Naive thymus-derived CD4-positive, alpha-beta T cell (primary cell): ENCODE measurements around the gene TMED4. TPM values are rescaled to one million over a fixed set of nuclear protein-coding genes. Genes with fewer than 3 reads are reported as not detected.
"Not testable (repeated sequence)": the region's sequence is repeated elsewhere in the genome, so short reads cannot be mapped to it uniquely, and the experiment has no call there.

Source experiments
- ATAC-seq: fragments of 150-1000 bp; cut with Tn5 transposase; 2 replicates; pipeline ENCODE4 v1.10.0; 2021; ENCODE audit warnings: mild to moderate bottlenecking, moderate library complexity
- CTCF ChIA-PET: fragments of 350-600 bp; sonication (Branson Sonifier 250); formaldehyde crosslinking; loops from one replicate; lab custom pipeline; 2021; ENCODE audit warnings: antibody characterized with exemption; lab: Charles Lee
- POLR2A ChIA-PET: fragments of 350-600 bp; sonication (Branson Sonifier 250); formaldehyde crosslinking; loops from one replicate; lab custom pipeline; 2021; ENCODE audit warnings: antibody characterized with exemption, inconsistent platforms; lab: Charles Lee
- DNase-seq, 9 donors: peaks; one replicate each; pipeline versions ENCODE4 v3.0.0 to v3.0.0-alpha.2; 2020 to 2022; ENCODE audit warnings: mixed read lengths in 1 of 9
- H3K27ac ChIP-seq: one replicate; pipeline ENCODE4 v1.7.0; 2013; ENCODE audit warnings: mild to moderate bottlenecking, low read depth, low read length, moderate library complexity
- H3K27me3 ChIP-seq, 2 donors: one replicate each; pipeline ENCODE4 v1.7.0; 2013; ENCODE audit warnings: low read length in 2 of 2, mild to moderate bottlenecking in 2 of 2, moderate library complexity in 2 of 2; ENCODE audit not compliant: control insufficient read depth in 2 of 2, insufficient read depth in 2 of 2
- H3K36me3 ChIP-seq, 3 experiments: 1 replicate in 2 of 3; 2 replicates in 1 of 3; pipeline ENCODE4 v1.7.0; 2013; ENCODE audit warnings: low read length in 3 of 3, mild to moderate bottlenecking in 3 of 3, moderate library complexity in 1 of 3; ENCODE audit not compliant: insufficient read depth in 3 of 3, control insufficient read depth in 2 of 3
- H3K4me1 ChIP-seq, 2 donors: one replicate each; pipeline ENCODE4 v1.7.0; 2013; ENCODE audit warnings: low read length in 2 of 2, mild to moderate bottlenecking in 2 of 2, moderate library complexity in 1 of 2; ENCODE audit not compliant: control insufficient read depth in 2 of 2, insufficient read depth in 2 of 2
- H3K4me3 ChIP-seq: 2 replicates; pipeline ENCODE4 v1.7.0; 2013; ENCODE audit warnings: mild to moderate bottlenecking, low read length
- H3K9me3 ChIP-seq, 3 experiments: 1 replicate in 2 of 3; 2 replicates in 1 of 3; pipeline ENCODE4 v1.7.0; 2013; ENCODE audit warnings: low read length in 3 of 3; ENCODE audit not compliant: control insufficient read depth in 2 of 3
- H3K27ac Mint-ChIP-seq, 9 donors: one replicate each; pipeline ENCODE4 v1.8.0; 2020 to 2022; ENCODE audit warnings: mixed read lengths in 9 of 9, mild to moderate bottlenecking in 8 of 9, moderate library complexity in 5 of 9, inconsistent platforms in 2 of 9
- H3K27me3 Mint-ChIP-seq, 5 donors: one replicate each; pipeline ENCODE4 v1.8.0; 2021 to 2022; ENCODE audit warnings: mixed read lengths in 5 of 5, mild to moderate bottlenecking in 1 of 5
- H3K36me3 Mint-ChIP-seq, 5 donors: one replicate each; pipeline ENCODE4 v1.8.0; 2020 to 2022; ENCODE audit warnings: mixed read lengths in 5 of 5, mild to moderate bottlenecking in 3 of 5, inconsistent platforms in 1 of 5
- H3K4me1 Mint-ChIP-seq, 7 donors: one replicate each; pipeline ENCODE4 v1.8.0; 2020 to 2022; ENCODE audit warnings: mixed read lengths in 7 of 7, mild to moderate bottlenecking in 3 of 7, inconsistent platforms in 1 of 7
- H3K4me3 Mint-ChIP-seq, 10 donors: one replicate each; pipeline ENCODE4 v1.8.0; 2020 to 2022; ENCODE audit warnings: mild to moderate bottlenecking in 10 of 10, mixed read lengths in 10 of 10, moderate library complexity in 6 of 10, inconsistent platforms in 2 of 10
- H3K9me3 Mint-ChIP-seq, 11 donors: one replicate each; pipeline ENCODE4 v1.8.0; 2020 to 2022; ENCODE audit warnings: mixed read lengths in 11 of 11, mild to moderate bottlenecking in 4 of 11, inconsistent platforms in 1 of 11, moderate library complexity in 1 of 11
- intact Hi-C, 2 donors: fragments of 100-400 bp; cut with micrococcal nuclease; formaldehyde crosslinking; loops; one replicate each; pipeline ENCODE4 v1.15.1; 2023
- polyA plus RNA-seq, 2 donors: library from polyadenylated mRNA; unstranded; fragments of 300-500 nt; fragmentation: Illumina TruSeq; gene quantifications; one replicate each; pipeline ENCODE4 v1.2.3, GENCODE V29; 2021
- total RNA-seq, 6 experiments: library from RNA in 5 of 6; stranded (reverse) in 5 of 6; gene quantifications; 1 replicate in 5 of 6; 2 replicates in 1 of 6; pipeline ENCODE4 v1.2.3 and lab custom pipeline; 2021 to 2026

Gene TMED4
- total and polyA plus RNA-seq, 7 experiments from 2014 or later = 61.6 to 98.5 (median 93.7) TPM

- Mint-ChIP-seq H3K9me3 (no peaks in the 10 kb centered on the region), H3K27ac (peak overlapping the region in 3 of 9 donors; percentile 12 to 55 (median 26)), H3K27me3 (no peaks in the 10 kb centered on the region), H3K4me1 (peaks cover 3 to 20% (median 11%) of the 10 kb centered on the region in 7 donors), H3K4me3 (no peak overlapping the region), H3K36me3 (peaks cover 0 to 20% (median 7%) of the 10 kb centered on the region in 5 donors)
- CTCF ChIA-PET = no interaction called here
- POLR2A ChIA-PET = no interaction called here
- H3K27ac ChIP-seq = no peak overlapping the region
- H3K9me3 ChIP-seq = no peaks in the 10 kb centered on the region
- no peak overlapping the region for H3K4me3 ChIP-seq
- peaks cover 0 to 45% (median 12%) of the 10 kb centered on the region in 3 experiments for H3K36me3 ChIP-seq
- ATAC-seq (no peak), DNase-seq (no peak)
- no peaks in the 10 kb centered on the region for H3K4me1 ChIP-seq
- no peaks in the 10 kb centered on the region for H3K27me3 ChIP-seq
- intact Hi-C loops = no loop called here
Observed at GRCh38 chr7:44563171-44563679, 18.8 kb downstream of the TMED4 start.

- POLR2A ChIA-PET = not testable (repeated sequence)
Observed at GRCh38 chr7:44562622-44562962, 19.4 kb downstream of the TMED4 start.

GRCh38 chr7:44561962-44562621 is 19.9 kb downstream of the TMED4 start:
- POLR2A ChIA-PET = no interaction called here
- CTCF ChIA-PET = interaction anchor here (0.7 kb wide), 1 partner anchor 33 kb away, joined by 4 read pairs; no protein-coding TSS in a partner anchor
- Histone ChIP-seq H3K27me3 (no peaks in the 10 kb centered on the region), H3K36me3 (peaks cover 0 to 33% (median 5%) of the 10 kb centered on the region in 3 experiments), H3K9me3 (no peaks in the 10 kb centered on the region), H3K27ac (no peak overlapping the region), H3K4me1 (no peaks in the 10 kb centered on the region), H3K4me3 (no peak overlapping the region)
- intact Hi-C loops = no loop called here
- H3K27ac Mint-ChIP-seq = peak overlapping the region in 1 of 9 donors; percentile 84
- H3K4me3 Mint-ChIP-seq = no peak overlapping the region
- DNase-seq = no peak
- ATAC-seq = no peak
- no peaks in the 10 kb centered on the region for H3K9me3 Mint-ChIP-seq
- peaks cover 1 to 18% (median 7%) of the 10 kb centered on the region in 7 donors for H3K4me1 Mint-ChIP-seq
- no peaks in the 10 kb centered on the region for H3K27me3 Mint-ChIP-seq
- H3K36me3 Mint-ChIP-seq = peaks cover 0 to 12% (median 4%) of the 10 kb centered on the region in 5 donors

More at GRCh38 chr7:44562622-44562962, 19.4 kb downstream of the TMED4 start:
- H3K4me1 Mint-ChIP-seq = peaks cover 3 to 20% (median 8%) of the 10 kb centered on the region in 7 donors
- H3K4me3 ChIP-seq, H3K27ac ChIP-seq, ATAC-seq, H3K4me1 ChIP-seq, H3K4me3 Mint-ChIP-seq, H3K27me3 Mint-ChIP-seq, H3K9me3 Mint-ChIP-seq, H3K9me3 ChIP-seq, DNase-seq, H3K27me3 ChIP-seq, intact Hi-C loops: not testable (repeated sequence)
- peak overlapping the region in 3 of 9 donors; percentile 12 to 84 (median 55) for H3K27ac Mint-ChIP-seq
- CTCF ChIA-PET = interaction anchor here (0.7 kb wide), 1 partner anchor 32 kb away, joined by 4 read pairs; no protein-coding TSS in a partner anchor
- H3K36me3 ChIP-seq = peaks cover 0 to 38% (median 5%) of the 10 kb centered on the region in 3 experiments
- H3K36me3 Mint-ChIP-seq = peaks cover 0 to 14% (median 6%) of the 10 kb centered on the region in 5 donors

- Mint-ChIP-seq H3K4me3 (no peak overlapping the region), H3K36me3 (peaks cover 0 to 10% (median 4%) of the 10 kb centered on the region in 5 donors), H3K4me1 (peaks cover 0 to 17% (median 7%) of the 10 kb centered on the region in 7 donors), H3K9me3 (no peaks in the 10 kb centered on the region), H3K27me3 (no peaks in the 10 kb centered on the region), H3K27ac (peak overlapping the region in 2 of 9 donors; percentile 23 to 39)
- CTCF ChIA-PET = no interaction called here
- intact Hi-C loops = no loop called here
- Histone ChIP-seq H3K36me3 (peaks cover 0 to 28% (median 5%) of the 10 kb centered on the region in 3 experiments), H3K4me3 (no peak overlapping the region), H3K27ac (no peak overlapping the region), H3K27me3 (no peaks in the 10 kb centered on the region), H3K4me1 (no peaks in the 10 kb centered on the region), H3K9me3 (no peaks in the 10 kb centered on the region)
- ATAC-seq = no peak
- POLR2A ChIA-PET = interaction anchor here (0.8 to 2.0 kb wide), 2 partner anchors 12 to 20 kb away, joined by 3 to 8 read pairs; partner anchors contain the start of gene DDX56
- no peak for DNase-seq
Observed at GRCh38 chr7:44561481-44561880, 20.6 kb downstream of the TMED4 start.

GRCh38 chr7:44559485-44559884 is 22.5 kb downstream of the TMED4 start:
- no peaks in the 10 kb centered on the region for H3K4me1 ChIP-seq
- intact Hi-C loops = no loop called here
- no peak for DNase-seq
- ChIA-PET CTCF (no interaction called here), POLR2A (interaction anchor here (2.0 kb wide), 1 partner anchor 14 kb away, joined by 8 read pairs; the partner anchor contains the start of gene DDX56)
- no peaks in the 10 kb centered on the region for H3K9me3 ChIP-seq
- Mint-ChIP-seq H3K4me1 (peaks cover 0 to 2% (median 0%) of the 10 kb centered on the region in 7 donors), H3K36me3 (peaks cover 0 to 5% (median 0%) of the 10 kb centered on the region in 5 donors), H3K9me3 (no peaks in the 10 kb centered on the region), H3K27me3 (no peaks in the 10 kb centered on the region), H3K4me3 (no peak overlapping the region), H3K27ac (peak overlapping the region in 5 of 9 donors; percentile 24 to 71 (median 36))
- H3K4me3 ChIP-seq = no peak overlapping the region
- no peaks in the 10 kb centered on the region for H3K27me3 ChIP-seq
- ATAC-seq = no peak
- H3K36me3 ChIP-seq = peaks cover 0 to 14% (median 0%) of the 10 kb centered on the region in 3 experiments
- H3K27ac ChIP-seq = no peak overlapping the region

- no peak overlapping the region for H3K27ac ChIP-seq
- ChIA-PET CTCF (no interaction called here), POLR2A (no interaction called here)
- no peaks in the 10 kb centered on the region for H3K27me3 ChIP-seq
- Mint-ChIP-seq H3K27ac (peak overlapping the region in 2 of 9 donors; percentile 37 to 61), H3K4me3 (no peak overlapping the region), H3K36me3 (no peaks in the 10 kb centered on the region), H3K27me3 (peaks cover 0 to 5% (median 0%) of the 10 kb centered on the region in 5 donors), H3K9me3 (no peaks in the 10 kb centered on the region), H3K4me1 (no peaks in the 10 kb centered on the region)
- no peaks in the 10 kb centered on the region for H3K4me1 ChIP-seq
- H3K9me3 ChIP-seq = no peaks in the 10 kb centered on the region
- no peak overlapping the region for H3K4me3 ChIP-seq
- intact Hi-C loops = no loop called here
- no peaks in the 10 kb centered on the region for H3K36me3 ChIP-seq
- ATAC-seq (no peak), DNase-seq (no peak)
Observed at GRCh38 chr7:44557485-44557884, 24.5 kb downstream of the TMED4 start.
